Right atrium auricular region (tissue), 2 donors: ENCODE measurements around the gene ZBTB6. TPM values are rescaled to one million over a fixed set of nuclear protein-coding genes. Genes with fewer than 3 reads are reported as not detected.
A peak's percentile ranks its signal among the peaks of the same experiment; 100 is the strongest.

Source experiments
- DNase-seq: peaks from one replicate; pipeline ENCODE4 v3.0.0-alpha.2; 2019; ENCODE audit warnings: low spot score
- H3K27ac ChIP-seq, 2 donors: fragments of 200-600 bp; sonication (generic); 1 replicate in 1 of 2; 2 replicates in 1 of 2; pipeline ENCODE4 v1.5.1; 2016 to 2019
- H3K27me3 ChIP-seq, 2 donors: fragments of 200-600 bp; sonication (generic); one replicate each; pipeline versions ENCODE4 v1.5.1 to v1.6.0; 2017 to 2019
- H3K36me3 ChIP-seq: fragments of 200-600 bp; sonication (generic); one replicate; pipeline ENCODE4 v1.5.1; 2016
- H3K4me1 ChIP-seq, 2 donors: fragments of 200-600 bp; sonication (generic); one replicate each; pipeline versions ENCODE4 v1.5.1 to v1.6.0; 2017 to 2019
- H3K4me3 ChIP-seq, 2 donors: fragments of 200-600 bp; sonication (generic); 1 replicate in 1 of 2; 2 replicates in 1 of 2; pipeline ENCODE4 v1.5.1; 2017 to 2019; ENCODE audit warnings: mild to moderate bottlenecking in 1 of 2, moderate library complexity in 1 of 2
- H3K9me3 ChIP-seq, 2 donors: fragments of 200-600 bp; sonication (generic); one replicate each; pipeline ENCODE4 v1.5.1; 2019
- total RNA-seq, 2 donors: library from RNA; depleted of rRNA; stranded (reverse); fragments of >200 nt; gene quantifications; one replicate each; pipeline ENCODE4 v1.1.0, GENCODE V29; 2016
- TF ChIP-seq, protein P1 (sequence below), 2 donors: fragments of 200-600 bp; sonication (generic); IDR thresholded peaks; one replicate each; pipeline ENCODE4 v1.5.1; 2019; ENCODE audit warnings: antibody characterized with exemption in 2 of 2

The ZBTB6 gene
- total RNA-seq, 2 donors from 2014 or later = 6.3 to 6.8 TPM

- H3K27ac ChIP-seq = no peak overlapping the region
- DNase-seq = no peak
- H3K36me3 ChIP-seq = peaks cover 7% of the 10 kb centered on the region
- no peaks in the 10 kb centered on the region for H3K27me3 ChIP-seq
- peaks cover 0 to 29% of the 10 kb centered on the region in 2 donors for H3K4me1 ChIP-seq
- TF ChIP-seq, protein P1, sequence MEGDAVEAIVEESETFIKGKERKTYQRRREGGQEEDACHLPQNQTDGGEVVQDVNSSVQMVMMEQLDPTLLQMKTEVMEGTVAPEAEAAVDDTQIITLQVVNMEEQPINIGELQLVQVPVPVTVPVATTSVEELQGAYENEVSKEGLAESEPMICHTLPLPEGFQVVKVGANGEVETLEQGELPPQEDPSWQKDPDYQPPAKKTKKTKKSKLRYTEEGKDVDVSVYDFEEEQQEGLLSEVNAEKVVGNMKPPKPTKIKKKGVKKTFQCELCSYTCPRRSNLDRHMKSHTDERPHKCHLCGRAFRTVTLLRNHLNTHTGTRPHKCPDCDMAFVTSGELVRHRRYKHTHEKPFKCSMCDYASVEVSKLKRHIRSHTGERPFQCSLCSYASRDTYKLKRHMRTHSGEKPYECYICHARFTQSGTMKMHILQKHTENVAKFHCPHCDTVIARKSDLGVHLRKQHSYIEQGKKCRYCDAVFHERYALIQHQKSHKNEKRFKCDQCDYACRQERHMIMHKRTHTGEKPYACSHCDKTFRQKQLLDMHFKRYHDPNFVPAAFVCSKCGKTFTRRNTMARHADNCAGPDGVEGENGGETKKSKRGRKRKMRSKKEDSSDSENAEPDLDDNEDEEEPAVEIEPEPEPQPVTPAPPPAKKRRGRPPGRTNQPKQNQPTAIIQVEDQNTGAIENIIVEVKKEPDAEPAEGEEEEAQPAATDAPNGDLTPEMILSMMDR (IDR thresholded peaks at IDR 0.05) = no peak
- H3K4me3 ChIP-seq = no peak overlapping the region
- no peaks in the 10 kb centered on the region for H3K9me3 ChIP-seq
These were observed 23.3 kb upstream of the ZBTB6 start for GRCh38 chr9:122936464-122936863.

DNA sequence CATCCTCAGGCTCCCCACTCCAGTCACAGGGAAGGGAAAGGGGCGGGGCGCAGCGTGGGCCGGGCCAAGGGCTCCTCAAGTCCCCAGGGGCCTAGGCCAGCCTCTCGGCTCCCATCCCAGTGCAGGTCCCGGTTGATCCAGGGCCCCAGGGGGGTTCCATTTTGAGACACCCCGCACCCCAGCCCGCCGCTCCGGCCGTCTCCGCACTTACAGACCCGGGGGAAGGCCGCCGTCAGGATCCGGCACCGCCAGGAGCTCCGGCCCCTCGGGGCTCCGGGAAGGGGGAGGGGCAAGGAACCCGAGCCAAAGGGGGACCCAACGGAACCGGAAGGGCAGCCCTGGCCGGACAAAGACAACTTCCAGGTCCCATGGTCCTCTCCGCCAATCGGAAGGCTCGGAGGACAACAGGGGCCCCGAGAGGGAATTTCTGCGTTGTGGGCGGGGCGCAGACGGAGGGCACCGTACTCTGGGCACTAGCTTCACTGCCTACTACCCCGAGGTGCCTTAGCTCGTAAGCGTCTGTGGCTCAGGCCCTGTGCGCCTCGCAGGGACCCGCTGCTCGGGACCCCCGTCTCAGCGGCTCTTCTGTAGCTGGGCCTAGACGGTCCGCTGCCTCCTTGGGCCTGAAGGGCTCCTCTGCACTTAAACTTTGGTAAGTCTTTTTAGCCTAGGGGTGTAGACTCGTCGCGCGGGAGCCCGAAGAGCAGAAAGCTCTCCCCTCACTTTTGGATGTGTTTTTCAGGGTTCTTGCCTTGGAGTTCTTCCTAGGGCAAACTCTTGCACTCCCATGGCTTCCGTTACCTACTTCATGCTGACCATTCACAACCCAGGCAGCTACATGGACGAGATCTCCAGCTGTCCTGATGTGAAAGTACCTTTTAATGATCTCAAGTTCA is 18.4 kb upstream of the ZBTB6 start, which contains the start of gene ZBTB26:
ZBTB26 (minus strand) TSS at position 287 of the 896 bp plus-strand sequence. CDS start 11,578 bp downstream, outside the sequence.
- Histone ChIP-seq H3K27me3 (no peaks in the 10 kb centered on the region), H3K9me3 (no peaks in the 10 kb centered on the region), H3K36me3 (peaks cover 6% of the 10 kb centered on the region), H3K27ac (peak within 1 kb of the TSS; percentile 88 to 91), H3K4me3 (peak within 1 kb of the TSS; percentile 94 to 95), H3K4me1 (peaks cover 0 to 35% of the 10 kb centered on the region in 2 donors)
- TF ChIP-seq, protein P1 (IDR thresholded peaks at IDR 0.05) = no peak
- DNase-seq = peak; percentile 96

DNA sequence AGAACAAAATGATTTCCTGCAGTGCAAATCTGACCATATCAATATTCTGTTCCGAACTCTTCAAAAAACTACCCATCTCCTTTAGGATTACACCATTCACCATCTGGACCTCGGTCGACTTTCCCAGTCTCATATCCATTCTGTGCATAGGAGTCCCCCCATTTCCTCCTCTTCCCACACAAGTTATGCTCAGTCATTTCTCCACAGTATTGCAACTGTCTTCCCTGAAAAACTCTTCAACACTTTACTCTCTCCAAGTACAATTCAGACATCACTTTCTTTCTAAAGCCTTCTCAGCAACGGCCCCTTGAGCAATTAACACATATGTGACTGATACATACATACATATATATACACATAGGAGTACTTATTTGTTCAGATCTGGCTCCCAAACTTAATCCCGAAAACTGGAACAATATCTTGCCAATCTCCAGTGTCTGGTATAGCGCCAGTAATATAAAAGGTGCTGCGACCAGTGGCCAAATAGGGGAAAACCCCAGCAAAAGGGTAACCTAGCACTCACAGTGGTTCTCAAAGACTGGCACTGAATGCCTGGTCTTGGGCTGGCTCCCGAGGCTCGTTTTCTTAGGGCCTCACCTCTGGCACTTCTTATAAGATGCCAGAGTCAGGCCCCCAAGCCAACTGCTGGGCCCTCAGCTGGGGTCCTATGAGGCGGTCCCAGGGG is 17.6 kb upstream of the ZBTB6 start:
- Histone ChIP-seq H3K36me3 (no peaks in the 10 kb centered on the region), H3K4me1 (peaks cover 0 to 35% of the 10 kb centered on the region in 2 donors), H3K27me3 (no peaks in the 10 kb centered on the region), H3K27ac (peak overlapping the region; percentile 88 to 91), H3K4me3 (peak overlapping the region; percentile 94 to 95), H3K9me3 (no peaks in the 10 kb centered on the region)
- DNase-seq = no peak
- TF ChIP-seq, protein P1 (IDR thresholded peaks at IDR 0.05) = no peak

DNA sequence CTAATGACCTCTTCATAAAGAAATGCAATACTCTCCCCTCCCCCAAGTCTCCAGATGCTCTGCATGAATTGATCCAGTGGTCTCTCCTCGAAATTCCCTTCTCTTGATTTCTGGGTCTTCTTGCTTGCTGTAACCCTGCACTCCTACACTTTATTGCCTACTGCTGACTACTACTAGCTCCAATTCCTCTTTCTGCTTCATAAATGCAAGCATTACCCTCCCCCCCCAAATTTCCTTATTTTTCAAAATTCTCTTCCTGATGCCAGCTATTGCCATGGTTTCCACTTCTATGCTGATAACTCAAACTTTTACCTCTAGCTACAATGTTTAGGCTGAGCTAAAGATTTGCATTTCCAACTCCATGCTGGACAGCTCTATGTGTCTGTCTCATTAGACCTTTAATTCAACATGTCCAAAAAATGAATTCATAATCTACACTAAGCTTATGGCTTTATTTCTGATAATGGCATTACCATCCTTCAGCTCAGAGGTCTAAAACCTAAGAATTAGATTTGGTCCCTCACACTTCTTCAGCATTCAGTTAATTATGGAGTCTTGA is 16.8 kb upstream of the ZBTB6 start:
- DNase-seq = no peak
- Histone ChIP-seq H3K27me3 (no peaks in the 10 kb centered on the region), H3K27ac (no peak overlapping the region), H3K4me3 (no peak overlapping the region), H3K36me3 (no peaks in the 10 kb centered on the region), H3K4me1 (peaks cover 0 to 35% of the 10 kb centered on the region in 2 donors), H3K9me3 (no peaks in the 10 kb centered on the region)
- TF ChIP-seq, protein P1 (IDR thresholded peaks at IDR 0.05) = no peak

- Histone ChIP-seq H3K4me1 (no peaks in the 10 kb centered on the region), H3K9me3 (no peaks in the 10 kb centered on the region), H3K27me3 (no peaks in the 10 kb centered on the region), H3K36me3 (peaks cover 9% of the 10 kb centered on the region), H3K4me3 (no peak overlapping the region), H3K27ac (no peak overlapping the region)
- no peak for DNase-seq
- TF ChIP-seq, protein P1 (IDR thresholded peaks at IDR 0.05) = no peak
These were observed 10.8 kb upstream of the ZBTB6 start for GRCh38 chr9:122923947-122924346.
